K562 (cell line): ENCODE measurements around the gene LRRC4. TPM values are rescaled to one million over a fixed set of nuclear protein-coding genes. Genes with fewer than 3 reads are reported as not detected.

ENCODE experiments used
- ATAC-seq: fragments of 200-7000 bp; cut with Tn5 transposase; 3 replicates; pipeline ENCODE4 v1.9.1; 2020; ENCODE audit warnings: moderate library complexity
- BruUV-seq: library from RNA; stranded (reverse); fragments of 400-500 nt; replicated peaks from 2 replicates; lab custom pipeline; 2021; lab: Mats Ljungman, UMichigan
- CTCF ChIA-PET: fragments of 300-600 bp; formaldehyde crosslinking; extraction: SDS; loops from one replicate; lab custom pipeline; 2021; ENCODE audit warnings: low intra/inter-chr PET ratio; lab: Yijun Ruan, JAX
- POLR2A ChIA-PET: fragments of 300-600, 350-650 bp; sonication (Branson Sonifier 250); formaldehyde crosslinking; extraction: SDS; loops from one replicate; lab custom pipeline; 2021; ENCODE audit warnings: antibody characterized with exemption, inconsistent platforms; lab: Yijun Ruan, JAX
- DNase-seq, 4 experiments: peaks; one replicate each; pipeline versions ENCODE4 v3.0.0 to v3.0.0-alpha.2; 2011 to 2018; ENCODE audit warnings: low spot score in 3 of 4, mixed read lengths in 3 of 4; ENCODE audit errors: extremely low read depth in 1 of 4
- FAIRE-seq: peaks from 2 replicates; lab custom pipeline; 2011; peaks lifted over from hg19 to GRCh38; lab: Jason Lieb, UNC
- H2AFZ ChIP-seq: 2 replicates; pipeline ENCODE4 v1.6.0; 2011; ENCODE audit warnings: low read depth, low read length, control low read depth, inconsistent platforms
- H3K27ac ChIP-seq: fragments of 200-600 bp; 3 replicates; pipeline ENCODE4 v1.8.0; 2011; ENCODE audit warnings: low read depth, mild to moderate bottlenecking, control low read depth, inconsistent platforms, low read length, moderate library complexity, mixed read lengths; ENCODE audit errors: extremely low read depth
- H3K27me3 ChIP-seq, 2 experiments: fragments of 300-600 bp in 1 of 2; 2 replicates in 1 of 2; 3 replicates in 1 of 2; pipeline versions ENCODE4 v1.6.0 to v1.8.0; 2011; ENCODE audit warnings: inconsistent platforms in 2 of 2, low read length in 2 of 2, mild to moderate bottlenecking in 1 of 2, mixed read lengths in 1 of 2, moderate library complexity in 1 of 2; ENCODE audit not compliant: control insufficient read depth in 2 of 2, insufficient read depth in 2 of 2
- H3K36me3 ChIP-seq: fragments of 300-600 bp; 3 replicates; pipeline ENCODE4 v1.8.0; 2011; ENCODE audit warnings: mild to moderate bottlenecking, low read length, inconsistent platforms; ENCODE audit not compliant: control insufficient read depth, insufficient read depth
- H3K4me1 ChIP-seq, 2 experiments: fragments of 200-600 bp in 1 of 2; replicated peaks in 1 of 2; 2 replicates in 1 of 2; 3 replicates in 1 of 2; pipeline versions ENCODE4 v1.5.1 to v1.8.0; 2011; ENCODE audit warnings: inconsistent platforms in 2 of 2, low read length in 2 of 2, mild to moderate bottlenecking in 1 of 2, mixed read lengths in 1 of 2, moderate library complexity in 1 of 2; ENCODE audit not compliant: control insufficient read depth in 2 of 2, insufficient read depth in 2 of 2
- H3K4me2 ChIP-seq: 2 replicates; pipeline ENCODE4 v1.6.1; 2011; ENCODE audit warnings: low read length, control low read depth, inconsistent platforms, mixed read lengths; ENCODE audit not compliant: insufficient read depth
- H3K4me3 ChIP-seq: fragments of 200-600 bp; sonication (generic), shearing (Covaris generic); 2 replicates; pipeline ENCODE4 v1.5.1; 2016; ENCODE audit warnings: control low read depth, inconsistent platforms
- H3K79me2 ChIP-seq: fragments of 200-600 bp; 3 replicates; pipeline ENCODE4 v1.8.0; 2011; ENCODE audit warnings: low read length, inconsistent platforms; ENCODE audit not compliant: control insufficient read depth, insufficient read depth
- H3K9ac ChIP-seq, 2 experiments: 2 replicates each; pipeline versions ENCODE4 v1.6.0 to v1.6.1; 2011; ENCODE audit warnings: low read depth in 2 of 2, low read length in 2 of 2, control low read depth in 1 of 2, inconsistent platforms in 1 of 2, mild to moderate bottlenecking in 1 of 2, mixed read lengths in 1 of 2; ENCODE audit not compliant: insufficient read depth in 1 of 2
- H3K9me1 ChIP-seq: one replicate; pipeline ENCODE4 v1.6.0; 2011; ENCODE audit warnings: inconsistent platforms, mild to moderate bottlenecking, low read length, moderate library complexity; ENCODE audit not compliant: control insufficient read depth, insufficient read depth
- H3K9me3 ChIP-seq: replicated peaks from 2 replicates; pipeline ENCODE4 v1.5.1; 2011; ENCODE audit warnings: low read depth, low read length, inconsistent platforms; ENCODE audit not compliant: control insufficient read depth, insufficient read depth
- H4K20me1 ChIP-seq: replicated peaks from 2 replicates; pipeline ENCODE4 v1.6.1; 2011; ENCODE audit warnings: low read length, inconsistent platforms, mixed read lengths; ENCODE audit not compliant: control insufficient read depth, insufficient read depth
- CHCHD3 ChIP-seq: fragments of 250-450 bp; sonication (Bioruptor Pico); IDR thresholded peaks from 2 replicates; pipeline ENCODE4 v2.1.2; 2022; ENCODE audit warnings: mild to moderate bottlenecking
- FOXK2 ChIP-seq, 2 experiments: fragments of 450-650 bp; IDR thresholded peaks in 1 of 2; conservative IDR thresholded peaks in 1 of 2; 2 replicates each; pipeline ENCODE4 v1.6.1; 2016; ENCODE audit warnings: low read depth in 2 of 2, mild to moderate bottlenecking in 1 of 2
- MLLT1 ChIP-seq, 2 experiments: fragments of 450-650 bp; IDR thresholded peaks; 2 replicates each; pipeline ENCODE4 v1.6.1; 2016
- NEUROD1 ChIP-seq: fragments of 150-350 bp; IDR thresholded peaks from 2 replicates; pipeline ENCODE4 v1.6.1; 2014; ENCODE audit warnings: borderline replicate concordance, low read length, low read depth; ENCODE audit not compliant: partially characterized antibody
- POLR2A ChIP-seq: fragments of 450-650 bp; conservative IDR thresholded peaks from 2 replicates; pipeline ENCODE4 v1.6.1; 2016
- RBM14 ChIP-seq: fragments of 200-400 bp; formaldehyde crosslinking; IDR thresholded peaks from 2 replicates; pipeline ENCODE4 v1.6.1; 2018; ENCODE audit warnings: low read depth, mild to moderate bottlenecking, low read length, moderate library complexity, borderline replicate concordance; ENCODE audit not compliant: insufficient read depth
- RBM25 ChIP-seq: fragments of 200-400 bp; formaldehyde crosslinking; IDR thresholded peaks from 2 replicates; pipeline ENCODE4 v1.6.1; 2018; ENCODE audit warnings: low read length, low read depth, moderate library complexity; ENCODE audit not compliant: severe bottlenecking
- ZBTB40 ChIP-seq, 2 experiments: fragments of 450-650 bp in 1 of 2; sonication (generic) in 1 of 2; formaldehyde crosslinking in 1 of 2; IDR thresholded peaks; 2 replicates each; pipeline versions ENCODE4 v1.7.1 to v1.9.0; 2016 to 2022; ENCODE audit warnings: inconsistent platforms in 1 of 2, mild to moderate bottlenecking in 1 of 2, missing genetic modification reagents in 1 of 2
- ZNF224 ChIP-seq: sonication (generic); formaldehyde crosslinking; IDR thresholded peaks from 2 replicates; pipeline ENCODE4 v1.8.0; 2022; ENCODE audit warnings: mild to moderate bottlenecking, missing genetic modification reagents
- WGBS: fragments of 100-300 bp; shearing (Covaris generic); methylation state at CpG from one replicate; pipeline ENCODE4 v1.1.6; 2016; ENCODE audit warnings: low coverage, mixed read lengths; ENCODE audit not compliant: insufficient coverage; ENCODE audit errors: missing lambda C conversion rate; 5-methylcytosine and 5-hydroxymethylcytosine counted together
- in situ Hi-C: fragments of 300-500 bp; cut with MboI; formaldehyde crosslinking; loops from 4 replicates; pipeline ENCODE4 v1.15.0; 2018; ENCODE audit warnings: inconsistent platforms, mixed read lengths
- intact Hi-C: fragments of 100-400 bp; cut with micrococcal nuclease; formaldehyde crosslinking; loops from 2 replicates; pipeline ENCODE4 v1.14.2; 2022
- polyA plus RNA-seq, 8 experiments: library from polyadenylated mRNA; depleted of rRNA in 4 of 8; stranded (reverse) in 5 of 8; unstranded in 3 of 8; fragments of >200 nt; fragmentation: Nextera tagmentation in 2 of 8; fragmentation: Illumina TruSeq in 1 of 8; extraction: Ambion mirVana in 2 of 8; extraction: Trizol in 1 of 8; gene quantifications; 2 replicates each; pipeline versions ENCODE4 v1.2.1 to v1.2.3, GENCODE V29; 2011 to 2014; ENCODE audit warnings: inconsistent platforms in 1 of 8, missing spikeins in 1 of 8
- total RNA-seq, 7 experiments: library from RNA; depleted of rRNA in 6 of 7; stranded (reverse); fragments of >200 nt in 6 of 7; fragmentation: Illumina TruSeq in 2 of 7; extraction: Trizol in 2 of 7; gene quantifications; 2 replicates each; pipeline versions ENCODE4 v1.2.1 to v1.2.3, GENCODE V29; 2011 to 2021; ENCODE audit warnings: low replicate concordance in 1 of 7

LRRC4 gene
- total and polyA plus RNA-seq, 9 of the 15 experiments (the other 6 are each of a cell fraction or from before 2014, with no cell fraction given): 0.04 to 0.11 TPM; not detected in 7

GRCh38 chr7:128054511-128054910 lies 23.3 kb upstream of the LRRC4 start:
- Histone ChIP-seq H3K79me2 (no peaks in the 10 kb centered on the region), H3K4me1 (no peaks in the 10 kb centered on the region; a peak in 1 of 5 replicates), H3K27me3 (no peaks in the 10 kb centered on the region), H3K9me3 (no peaks in the 10 kb centered on the region), H3K27ac (no peak overlapping the region), H3K4me3 (no peak overlapping the region), H4K20me1 (peaks cover 23% of the 10 kb centered on the region), H3K36me3 (peaks cover 53% of the 10 kb centered on the region), H3K4me2 (no peak overlapping the region), H3K9me1 (peaks cover 3% of the 10 kb centered on the region), H3K9ac (no peak overlapping the region), H2AFZ (no peak overlapping the region)
- in situ Hi-C loops (no loop called here), intact Hi-C loops (no loop called here)
- 85% methylated on average over 4 of the region's 4 CpGs for WGBS
- no TSS peak for BruUV-seq
- POLR2A ChIA-PET: interaction anchor here (0.6 to 1.1 kb wide), 2 partner anchors 11 to 620 kb away, joined by 3 to 4 read pairs; no protein-coding TSS in a partner anchor
- no peak for FAIRE-seq
- DNase-seq: no peak
- no peak for ATAC-seq
- CTCF ChIA-PET: no interaction called here
- no peak for TF ChIP-seq RBM25
- TF ChIP-seq RBM14: no peak
- TF ChIP-seq ZBTB40 (IDR thresholded peaks at IDR 0.05): no peak
- TF ChIP-seq ZBTB40 (CRISPR knock-in tag; IDR thresholded peaks at IDR 0.05): no peak
- TF ChIP-seq CHCHD3 (CRISPR knock-in tag): no peak
- no peak for TF ChIP-seq ZNF224 (CRISPR knock-in tag)
- TF ChIP-seq FOXK2 (conservative IDR thresholded peaks at IDR 0.05 in 1 of 2, IDR thresholded peaks at IDR 0.05 in 1 of 2; ENCODE audit: low read depth in 2 of 2): no peak
- TF ChIP-seq NEUROD1: no peak
- no peak for TF ChIP-seq MLLT1 (IDR thresholded peaks at IDR 0.05)
- TF ChIP-seq POLR2A: no peak
